D721Med (cell line): ENCODE data around the gene C7.

Experiments used
- DNase-seq: peaks from one replicate; pipeline ENCODE4 v3.0.0; 2011; ENCODE audit warnings: low spot score; ENCODE audit not compliant: insufficient read length
- FAIRE-seq: peaks from 2 replicates; lab custom pipeline; 2011; peaks lifted over from hg19 to GRCh38; lab: Jason Lieb, UNC
- CTCF ChIP-seq: IDR thresholded peaks from 2 replicates; pipeline ENCODE4 v1.5.1; 2012; ENCODE audit warnings: mild to moderate bottlenecking, control low read depth; ENCODE audit not compliant: insufficient read depth; ENCODE audit errors: missing control alignments

C7 gene

GRCh38 chr5:40904994-40905306 lies 4.3 kb upstream of the C7 start:
- no peak for DNase-seq
- no peak for FAIRE-seq
- no peak for TF ChIP-seq CTCF

GRCh38 chr5:40906351-40906751 lies 2.9 kb upstream of the C7 start:
- FAIRE-seq: no peak
- no peak for DNase-seq
- TF ChIP-seq CTCF: no peak

GRCh38 chr5:40909723-40910122 lies 426 bp downstream of the C7 start:
- TF ChIP-seq CTCF: no peak
- DNase-seq (no peak), FAIRE-seq (no peak)

GRCh38 chr5:40911266-40911665 lies 2.0 kb downstream of the C7 start:
- no peak for TF ChIP-seq CTCF
- FAIRE-seq (no peak), DNase-seq (no peak)

- TF ChIP-seq CTCF: no peak
- FAIRE-seq (no peak), DNase-seq (no peak)
Measured at GRCh38 chr5:40914835-40915234, 5.5 kb downstream of the C7 start.

- FAIRE-seq (no peak), DNase-seq (no peak)
- TF ChIP-seq CTCF: no peak
Measured at GRCh38 chr5:40915341-40915926, 6.1 kb downstream of the C7 start.

- DNase-seq (no peak), FAIRE-seq (no peak)
- TF ChIP-seq CTCF: no peak
Measured at GRCh38 chr5:40916226-40916625, 6.9 kb downstream of the C7 start.
